ENCODE measurements around the gene HK2. TPM values are rescaled to one million over a fixed set of nuclear protein-coding genes. Genes with fewer than 3 reads are reported as not detected.
"Not testable (repeated sequence)": the region's sequence is repeated elsewhere in the genome, so short reads cannot be mapped to it uniquely, and the experiment has no call there.

The HK2 gene
- total RNA-seq, 1 donor: 35.4 TPM

- no peak overlapping the region for H3K4me3 ChIP-seq (ENCODE audit: low read depth, low read length)
- no peak for DNase-seq (ENCODE audit: low read depth)
- TF ChIP-seq CTCF (IDR thresholded peaks at IDR 0.05; ENCODE audit: insufficient read depth, low read length): no peak
These were observed 11.0 kb upstream of the HK2 start for GRCh38 chr2:74822771-74823566.

- no peak overlapping the region for H3K4me3 ChIP-seq (ENCODE audit: low read depth, low read length)
- TF ChIP-seq CTCF (IDR thresholded peaks at IDR 0.05; ENCODE audit: insufficient read depth, low read length): no peak
- no peak for DNase-seq (ENCODE audit: low read depth)
These were observed 9.2 kb upstream of the HK2 start for GRCh38 chr2:74824679-74825078.

GRCh38 chr2:74828543-74828942 lies 5.4 kb upstream of the HK2 start:
- H3K4me3 ChIP-seq (ENCODE audit: low read depth, low read length): no peak overlapping the region
- no peak for TF ChIP-seq CTCF (IDR thresholded peaks at IDR 0.05; ENCODE audit: insufficient read depth, low read length)
- no peak for DNase-seq (ENCODE audit: low read depth)

GRCh38 chr2:74831693-74832530 lies 2.0 kb upstream of the HK2 start:
- H3K4me3 ChIP-seq (ENCODE audit: low read depth, low read length): no peak overlapping the region
- TF ChIP-seq CTCF (IDR thresholded peaks at IDR 0.05; ENCODE audit: insufficient read depth, low read length): no peak
- DNase-seq (ENCODE audit: low read depth): no peak

- not testable (repeated sequence) for DNase-seq (ENCODE audit: low read depth)
- peak overlapping the region; percentile 88 for H3K4me3 ChIP-seq (ENCODE audit: low read depth, low read length)
These were observed 386 bp downstream of the HK2 start for GRCh38 chr2:74834234-74834791.

GRCh38 chr2:74834792-74835755 lies 1.1 kb downstream of the HK2 start:
- TF ChIP-seq CTCF (IDR thresholded peaks at IDR 0.05; ENCODE audit: insufficient read depth, low read length): no peak
- peak overlapping the region; percentile 88 for H3K4me3 ChIP-seq (ENCODE audit: low read depth, low read length)
- DNase-seq (ENCODE audit: low read depth): peak; percentile 54

Measured in fibroblast of the aortic adventitia (primary cell).